ENCODE data around the gene OPTC.
"Not testable (repeated sequence)": the region's sequence is repeated elsewhere in the genome, so short reads cannot be mapped to it uniquely, and the experiment has no call there.

Gene OPTC

DNA sequence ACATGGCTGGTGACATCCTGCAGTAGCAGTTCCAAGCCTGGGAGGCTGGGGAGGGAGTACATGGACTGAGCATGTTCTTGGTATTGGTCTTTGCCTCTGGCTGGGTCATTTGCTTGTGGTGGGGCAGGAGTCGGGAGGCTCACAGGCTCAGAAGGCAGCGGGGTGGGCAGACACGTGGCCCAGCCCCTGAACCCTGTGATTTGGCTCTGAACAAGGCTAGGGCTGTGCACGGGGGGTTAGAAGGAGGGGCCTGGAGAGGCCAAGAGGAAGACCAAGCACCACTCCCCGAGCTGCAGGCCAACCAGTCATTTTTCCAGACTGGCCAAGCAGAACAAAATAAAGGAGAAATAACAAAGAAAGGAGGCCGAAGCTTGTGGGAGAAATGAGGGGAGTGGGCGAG, 28.0 kb upstream of the OPTC start:
- no peak for DNase-seq (ENCODE audit: low read depth)

DNA sequence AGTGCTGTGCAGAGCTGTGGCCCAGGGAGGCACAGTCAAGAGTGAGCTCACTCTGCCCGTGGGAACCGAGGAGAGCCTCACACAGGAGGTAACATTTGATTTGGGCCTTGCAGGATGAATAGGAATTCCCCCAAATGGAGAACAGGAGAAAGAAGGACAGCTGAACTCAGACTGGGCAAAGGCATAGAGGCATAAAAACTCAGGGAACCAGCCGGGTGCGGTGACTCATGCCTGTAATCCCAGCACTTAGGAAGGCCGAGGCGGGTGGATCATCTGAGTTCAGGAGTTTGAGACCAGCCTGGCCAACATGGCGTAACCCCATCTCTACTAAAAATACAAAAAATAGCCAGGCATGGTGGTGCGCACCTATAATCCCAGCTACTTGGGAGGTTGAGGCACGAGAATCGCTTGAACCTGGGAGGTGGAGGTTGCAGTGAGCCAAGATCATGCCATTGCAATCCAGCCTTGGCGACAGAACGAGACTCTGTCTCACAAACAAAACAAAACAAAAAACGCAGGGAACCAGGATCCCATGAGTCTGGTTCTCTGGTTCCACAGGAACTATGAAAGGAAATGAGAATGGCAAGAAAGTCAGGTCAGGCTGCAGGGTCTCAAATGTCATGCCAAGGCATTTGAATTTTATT, 26.9 kb upstream of the OPTC start:
- DNase-seq (ENCODE audit: low read depth) = not testable (repeated sequence)

DNA sequence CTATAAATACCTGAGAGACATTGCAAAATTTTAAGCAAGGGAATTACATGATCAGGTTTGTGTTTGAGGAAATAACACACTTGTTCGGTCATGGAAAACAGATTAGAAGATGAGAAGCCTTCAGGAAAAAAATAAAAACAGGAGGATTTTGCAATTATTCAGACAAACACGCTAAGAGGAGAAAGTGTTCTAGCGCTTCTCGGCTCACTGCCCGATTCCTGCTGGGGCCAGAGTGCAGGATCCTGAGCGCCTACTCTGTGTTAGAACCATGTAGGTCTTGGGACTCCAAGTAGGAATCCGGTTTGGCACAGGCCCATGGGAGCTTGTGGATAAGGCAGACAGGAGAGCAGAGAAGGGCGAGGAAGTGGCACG, 26.4 kb upstream of the OPTC start:
- no peak for DNase-seq (ENCODE audit: low read depth)

- DNase-seq (ENCODE audit: low read depth) = no peak
Measured at GRCh38 chr1:203468326-203468725, 25.6 kb upstream of the OPTC start.

DNA sequence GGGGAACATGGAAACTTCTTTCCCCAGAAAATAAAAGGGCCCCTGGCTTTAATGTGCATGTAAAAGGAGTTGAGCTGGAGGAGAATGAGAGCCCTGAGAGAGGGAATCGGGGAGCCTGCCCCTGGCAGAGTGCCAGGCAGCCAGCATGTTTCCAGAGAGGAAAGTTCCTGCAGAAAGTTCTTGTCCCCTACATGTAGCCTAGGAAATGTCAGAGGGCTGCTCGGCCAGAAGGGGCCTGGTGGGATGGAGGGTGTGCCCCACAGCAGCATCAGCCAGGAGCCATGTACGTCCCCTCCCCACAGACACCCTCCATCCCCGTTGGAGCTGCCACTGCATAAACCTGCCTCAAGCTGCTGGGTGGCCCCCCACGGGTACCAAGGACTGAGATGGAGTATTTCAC, 23.7 kb upstream of the OPTC start:
- DNase-seq (ENCODE audit: low read depth) = no peak

GRCh38 chr1:203471841-203472240, 22.1 kb upstream of the OPTC start:
- DNase-seq (ENCODE audit: low read depth) = no peak

DNA sequence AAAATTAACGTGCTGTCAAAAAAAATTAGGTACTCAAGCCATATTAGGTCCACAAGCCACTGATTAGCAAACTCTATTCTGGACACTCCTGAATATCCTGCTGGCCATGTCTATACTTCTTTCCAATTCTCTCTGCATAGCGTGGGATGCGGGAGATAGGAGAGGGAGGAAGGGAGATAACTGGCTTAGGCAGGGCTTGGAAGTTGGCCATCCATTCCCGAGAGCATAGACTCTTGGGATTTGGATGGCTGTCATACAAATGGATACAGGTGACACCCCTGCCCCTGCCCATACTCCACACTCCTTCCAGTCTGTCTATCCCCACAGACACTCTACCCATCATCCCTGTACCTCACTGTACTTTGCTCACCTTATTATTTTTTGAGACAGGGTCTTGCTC, 20.7 kb upstream of the OPTC start:
- no peak for DNase-seq (ENCODE audit: low read depth)

DNA sequence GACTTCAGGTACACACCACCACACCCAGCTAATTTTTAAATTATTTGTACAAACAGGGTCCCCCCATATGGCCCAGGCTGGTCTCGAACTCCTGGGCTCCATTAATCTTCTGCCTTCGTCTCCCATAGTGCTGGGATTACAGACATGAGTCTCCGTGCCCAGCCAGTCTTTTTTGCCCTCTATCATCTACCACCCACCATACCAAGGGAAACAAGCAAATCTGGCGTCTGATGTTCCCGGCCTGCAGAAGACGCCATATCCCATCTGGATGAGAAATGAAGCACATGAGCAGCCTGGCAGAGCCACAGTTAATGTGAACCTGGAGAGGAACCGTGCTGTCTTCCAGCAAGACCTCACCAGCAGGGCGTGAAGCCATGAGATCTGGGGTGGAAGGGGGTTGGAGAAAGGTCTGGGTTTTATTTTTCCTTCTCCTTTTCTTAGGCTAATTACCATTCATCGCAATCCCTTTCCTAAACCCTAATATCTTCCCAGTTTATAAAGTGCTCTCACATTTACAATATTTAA, 20.1 kb upstream of the OPTC start:
- DNase-seq (ENCODE audit: low read depth) = no peak

GRCh38 chr1:203475012-203475981, 18.7 kb upstream of the OPTC start, which contains the start of gene PRELP:
Gene PRELP (plus strand): TSS chr1:203475806. CDS start chr1:203483185, 7,379 bp downstream.
- no peak for DNase-seq (ENCODE audit: low read depth)

GRCh38 chr1:203476216-203476814, 17.6 kb upstream of the OPTC start:
- no peak for DNase-seq (ENCODE audit: low read depth)

GRCh38 chr1:203477748-203478147, 16.2 kb upstream of the OPTC start:
- no peak for DNase-seq (ENCODE audit: low read depth)

DNA sequence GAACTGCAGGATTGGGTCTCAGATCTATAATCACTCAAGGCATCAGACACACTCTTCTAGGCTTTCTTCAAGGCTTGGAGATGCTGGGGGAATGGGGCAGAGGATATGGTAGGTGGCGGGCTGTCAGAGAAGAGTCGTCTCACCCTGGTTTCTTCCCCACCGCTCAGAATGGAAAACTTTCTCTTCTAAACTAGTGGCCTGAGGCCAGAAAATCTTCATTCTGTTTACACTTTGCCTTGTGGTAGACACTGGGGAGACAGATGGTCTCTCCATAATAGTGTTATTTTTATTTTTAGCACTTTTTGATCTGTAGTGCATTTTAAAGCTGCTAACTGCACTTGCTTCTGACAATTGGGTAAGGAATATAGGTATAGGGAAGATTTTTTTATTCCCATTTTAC, 15.7 kb upstream of the OPTC start:
- no peak for DNase-seq (ENCODE audit: low read depth)

DNA sequence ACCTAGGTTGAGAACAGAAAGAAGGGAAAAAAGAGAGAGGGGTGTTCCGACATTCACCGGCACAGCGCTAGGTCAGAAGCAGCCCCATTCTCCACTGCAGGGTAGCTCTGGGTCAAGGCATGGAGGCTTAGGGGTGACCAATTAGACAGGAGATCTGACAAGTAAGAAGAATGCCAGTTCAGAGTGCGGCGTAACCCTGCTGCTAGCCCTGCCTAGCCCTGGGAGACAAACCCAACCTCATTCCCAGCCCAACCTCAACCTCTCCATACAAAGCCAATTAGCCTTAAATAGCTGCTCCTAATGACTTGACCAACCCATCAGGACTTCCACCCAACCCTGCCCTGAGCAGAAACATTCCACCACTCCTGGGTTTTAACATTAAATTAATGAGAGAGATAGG, 15.0 kb upstream of the OPTC start:
- DNase-seq (ENCODE audit: low read depth) = no peak

DNA sequence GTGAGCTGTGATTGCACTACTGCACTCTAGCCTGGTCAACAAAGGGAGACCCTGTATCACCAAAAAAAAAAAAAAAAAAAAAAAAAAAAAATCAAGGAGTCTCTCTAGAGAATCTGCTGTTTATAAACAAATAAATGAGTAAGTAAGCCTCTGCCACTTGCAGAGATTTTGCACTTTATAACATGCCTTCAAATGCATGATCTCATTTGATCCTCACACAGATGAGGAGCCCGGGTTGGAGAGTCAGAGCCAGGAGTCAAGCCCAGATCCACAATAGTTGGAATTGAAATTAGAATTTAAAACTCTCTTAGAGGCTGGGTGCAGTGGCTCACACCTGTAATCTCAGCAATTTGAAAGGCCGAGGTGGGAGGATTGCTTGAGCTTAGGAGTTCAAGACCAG, 14.3 kb upstream of the OPTC start:
- no peak for DNase-seq (ENCODE audit: low read depth)

GRCh38 chr1:203480084-203480483, 13.9 kb upstream of the OPTC start:
- DNase-seq (ENCODE audit: low read depth) = no peak

GRCh38 chr1:203480525-203481084, 13.3 kb upstream of the OPTC start:
- peak; percentile 28 for DNase-seq (ENCODE audit: low read depth)

- DNase-seq (ENCODE audit: low read depth) = no peak
Measured at GRCh38 chr1:203481196-203481595, 12.8 kb upstream of the OPTC start.

- no peak for DNase-seq (ENCODE audit: low read depth)
Measured at GRCh38 chr1:203486618-203487370, 7.2 kb upstream of the OPTC start.

GRCh38 chr1:203488539-203488938, 5.4 kb upstream of the OPTC start:
- DNase-seq (ENCODE audit: low read depth) = no peak

DNA sequence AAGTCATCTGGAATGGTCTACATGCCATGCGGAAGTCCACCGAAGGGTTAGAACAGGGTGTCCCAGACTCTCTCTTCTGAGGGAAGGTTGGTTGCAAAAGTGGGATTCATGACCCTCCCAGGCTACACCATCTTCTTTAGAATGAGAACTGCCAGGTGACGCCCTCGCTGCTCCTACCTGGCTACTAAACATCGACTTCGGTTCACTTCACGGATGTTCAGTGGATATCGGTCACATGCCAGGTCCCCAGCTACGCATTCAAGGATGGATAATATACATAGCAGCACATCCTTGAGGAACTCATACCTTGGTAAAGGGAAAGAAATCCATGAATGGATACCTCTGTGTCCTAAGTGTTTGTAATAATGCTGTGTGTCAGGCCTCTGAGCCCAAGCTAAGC, 3.3 kb upstream of the OPTC start:
- no peak for DNase-seq (ENCODE audit: low read depth)

DNA sequence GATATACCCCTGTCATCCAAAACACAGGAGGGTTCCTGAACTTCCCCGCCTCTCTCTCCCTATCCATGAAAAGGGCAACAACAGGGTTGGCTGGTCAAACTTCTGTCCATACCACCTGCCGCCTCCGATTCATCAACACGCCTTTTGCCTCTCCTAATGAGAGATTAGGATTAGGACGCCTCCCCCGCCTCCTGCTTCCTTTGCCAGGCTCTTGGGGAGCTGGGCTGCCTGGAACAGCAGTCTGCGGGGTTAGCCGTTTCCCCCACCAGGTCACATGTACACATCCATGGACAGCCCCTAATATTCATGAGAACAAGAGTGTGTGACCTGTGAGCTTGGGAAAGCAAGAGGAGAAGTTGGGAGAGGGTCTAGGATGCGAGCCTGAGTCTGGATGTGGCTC, 2.3 kb upstream of the OPTC start:
- no peak for DNase-seq (ENCODE audit: low read depth)
